NCI-H82 treated with DMSO at 0.1 percent for 48 hours (cell line): ENCODE measurements around the gene ZBTB47.
A peak's percentile ranks its signal among the peaks of the same experiment; 100 is the strongest.

ENCODE experiments used
- DNase-seq: peaks from one replicate; lab custom pipeline; 2025; ENCODE audit not compliant: unreplicated experiment; lab: John Stamatoyannopoulos, UW

The ZBTB47 gene

DNA sequence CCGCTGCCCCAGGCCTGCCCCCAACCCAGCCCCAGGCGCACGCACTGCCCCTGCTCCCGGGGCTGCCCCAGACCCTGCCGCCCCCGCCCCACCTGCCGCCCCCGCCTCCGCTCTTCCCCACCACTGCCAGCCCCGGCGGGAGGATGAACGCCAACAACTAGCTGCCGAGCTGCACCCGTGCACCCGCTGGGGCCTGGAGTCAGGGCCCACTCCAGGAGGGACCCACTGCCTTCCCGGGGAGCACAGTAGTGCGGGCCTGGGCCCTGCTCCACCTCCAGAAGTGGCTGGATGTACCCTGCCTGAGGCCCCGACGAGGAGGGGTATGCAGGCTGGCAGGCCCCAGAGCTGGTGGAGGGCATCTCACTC lies 10.9 kb downstream of the ZBTB47 start:
- DNase-seq, result no peak

DNA sequence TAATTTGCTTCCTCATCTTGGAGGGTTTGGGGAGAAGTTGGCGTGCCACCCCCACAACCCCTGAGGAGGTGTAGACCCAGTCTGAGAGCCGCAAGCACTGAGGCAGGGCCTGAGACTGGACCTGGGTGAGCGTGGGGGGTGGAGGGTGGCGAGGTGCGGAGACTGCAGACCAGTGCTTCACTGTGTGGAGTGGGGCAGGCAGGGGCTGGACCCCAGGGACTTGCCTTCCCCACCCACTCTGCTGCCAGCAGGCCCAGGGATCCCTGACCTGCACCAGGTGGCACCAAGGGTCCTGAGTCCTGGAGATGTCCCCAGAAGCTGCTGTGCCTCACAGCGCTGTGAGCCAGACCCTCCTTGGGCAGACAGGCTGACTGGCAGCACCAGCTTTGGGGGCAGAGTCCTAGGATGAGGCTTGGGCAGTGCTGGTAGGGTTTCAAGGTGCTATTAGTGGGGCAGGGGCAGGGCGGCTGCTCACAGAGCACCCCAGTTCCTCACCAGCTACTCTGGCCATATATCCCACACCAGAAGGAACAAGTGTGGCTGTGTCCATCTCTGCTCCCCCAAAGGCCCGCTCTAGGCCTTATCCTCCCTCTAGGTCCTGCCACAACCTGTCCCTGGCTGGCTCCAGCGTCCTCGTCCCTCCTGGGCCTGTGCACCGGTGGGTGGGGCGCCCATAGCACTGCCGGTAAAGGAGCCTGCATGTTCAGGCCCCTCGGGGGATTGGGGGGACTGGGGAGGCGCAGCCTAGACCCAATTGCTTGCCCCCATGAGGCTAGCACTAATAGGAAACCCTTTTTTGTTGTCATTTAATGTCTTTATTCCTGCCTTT lies 11.8 kb downstream of the ZBTB47 start:
- DNase-seq, result no peak

DNA sequence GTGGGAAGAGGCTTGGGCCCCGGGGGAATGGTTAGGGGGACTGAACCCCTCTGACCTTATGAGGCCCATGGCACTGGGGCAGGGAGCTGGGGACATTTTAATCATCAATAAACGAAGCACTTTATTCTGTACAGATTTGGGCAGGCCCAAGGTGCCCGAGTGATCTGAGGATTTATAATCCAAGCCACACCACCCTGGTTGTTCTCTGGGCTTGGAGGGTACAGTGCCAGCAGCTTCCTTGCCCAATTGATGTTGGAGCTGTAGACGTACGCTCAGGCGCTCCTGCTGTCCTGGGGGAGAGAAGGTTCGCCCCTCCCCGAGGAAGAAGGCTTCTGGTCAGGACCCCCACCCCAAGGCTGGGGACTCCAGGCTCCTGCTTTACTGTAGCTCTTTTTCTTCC lies 12.5 kb downstream of the ZBTB47 start:
- DNase-seq, result no peak

DNA sequence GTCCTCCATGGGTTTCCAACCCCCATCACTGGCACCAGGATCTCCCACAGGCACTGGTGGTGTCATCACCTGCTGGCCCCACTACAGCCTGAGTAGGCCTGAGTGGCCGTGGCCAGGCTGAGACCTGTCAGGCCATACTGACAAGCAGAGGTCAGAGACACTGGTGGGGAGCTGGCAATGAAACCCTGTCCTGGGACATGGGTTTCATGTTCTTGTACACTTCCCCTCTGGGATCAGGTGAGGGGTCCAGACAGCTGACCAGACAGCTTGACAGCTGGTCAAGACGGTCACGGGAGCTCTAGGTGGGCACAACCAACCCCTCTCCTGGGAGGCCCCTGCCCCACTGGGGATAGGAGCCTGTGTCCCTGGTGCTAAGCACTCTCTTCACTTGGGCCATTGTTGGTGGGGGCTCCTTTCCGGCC lies 13.1 kb downstream of the ZBTB47 start:
- DNase-seq, result no peak

DNA sequence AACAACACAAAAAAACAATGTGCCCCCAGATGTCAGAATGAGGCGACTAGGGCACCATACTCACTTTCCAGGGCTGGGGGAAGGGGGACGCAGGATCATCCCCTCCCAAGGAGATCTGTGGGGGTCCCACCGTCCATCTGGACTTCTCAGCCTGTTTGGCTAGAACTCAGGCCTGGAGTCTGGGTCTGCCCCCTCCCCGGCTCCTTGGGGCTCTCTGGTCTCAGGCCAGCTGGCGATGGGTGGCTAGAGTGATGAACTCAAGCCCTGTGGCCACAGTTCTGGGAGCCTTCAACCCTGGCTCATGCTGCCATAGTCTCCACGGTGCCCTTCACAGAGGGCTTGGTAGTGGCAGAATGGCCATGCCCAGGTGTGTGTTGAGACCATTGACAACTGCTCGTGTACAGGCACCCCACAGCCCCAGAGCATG lies 13.6 kb downstream of the ZBTB47 start:
- DNase-seq, result no peak

DNA sequence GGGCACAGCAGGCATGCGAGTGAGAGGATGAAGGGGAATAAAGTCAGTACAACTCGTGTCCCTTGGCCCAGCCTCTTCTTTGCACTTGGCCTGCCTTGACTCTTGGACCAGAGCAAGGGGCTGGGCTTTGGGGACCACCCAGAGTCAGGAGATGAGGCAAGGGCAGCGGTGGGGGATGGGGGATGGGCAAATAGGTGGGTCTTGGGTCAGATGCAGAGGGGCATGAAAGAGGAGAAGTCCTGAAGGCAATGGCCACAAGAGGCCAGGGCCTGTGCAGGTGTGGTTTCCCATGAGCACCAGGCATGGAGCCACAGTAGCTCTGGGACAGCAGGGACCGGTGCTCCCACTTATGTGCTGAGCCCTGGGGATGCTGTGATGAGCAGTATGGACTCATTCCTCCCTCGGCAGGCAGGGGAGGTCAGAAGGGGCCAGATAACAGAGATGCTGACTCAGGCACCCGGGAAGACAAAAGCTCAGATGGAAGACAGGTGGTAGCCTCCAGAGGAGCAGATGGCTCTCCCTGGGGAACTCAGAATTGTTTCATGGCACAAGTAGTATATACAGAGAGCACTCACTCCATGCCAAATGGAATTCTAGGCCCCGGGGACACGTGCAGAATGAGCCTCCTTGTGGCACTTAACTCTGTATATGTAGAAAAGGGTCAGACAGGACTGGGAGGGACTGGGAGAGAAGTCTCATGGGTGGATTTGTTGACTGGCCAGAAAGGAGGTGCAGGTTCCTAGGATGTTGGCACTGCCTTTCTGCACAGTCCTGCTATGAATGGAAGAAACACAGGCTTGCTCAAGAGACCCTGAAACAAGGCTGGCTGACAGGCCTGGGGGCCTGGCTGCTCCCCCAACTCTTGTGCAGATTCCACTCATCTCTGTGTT lies 14.3 kb downstream of the ZBTB47 start:
- peak; percentile 71 for DNase-seq

DNA sequence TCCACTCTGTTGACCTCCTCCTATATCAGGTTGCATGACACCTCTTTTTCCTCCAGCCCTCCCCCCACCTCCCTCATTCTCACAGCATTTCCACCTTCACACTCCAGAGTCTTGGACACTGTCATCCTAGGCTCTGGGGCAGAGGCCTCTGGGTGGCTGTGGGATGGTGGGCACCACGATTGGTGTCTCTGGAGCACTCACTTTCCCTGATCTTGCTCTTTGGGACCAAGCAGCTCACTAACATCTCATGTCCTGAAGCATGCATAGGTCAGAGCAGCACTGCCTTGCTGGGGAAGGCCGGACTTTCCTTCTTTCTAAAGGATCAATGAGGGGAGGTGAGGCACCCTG lies 14.9 kb downstream of the ZBTB47 start:
- no peak for DNase-seq

DNA sequence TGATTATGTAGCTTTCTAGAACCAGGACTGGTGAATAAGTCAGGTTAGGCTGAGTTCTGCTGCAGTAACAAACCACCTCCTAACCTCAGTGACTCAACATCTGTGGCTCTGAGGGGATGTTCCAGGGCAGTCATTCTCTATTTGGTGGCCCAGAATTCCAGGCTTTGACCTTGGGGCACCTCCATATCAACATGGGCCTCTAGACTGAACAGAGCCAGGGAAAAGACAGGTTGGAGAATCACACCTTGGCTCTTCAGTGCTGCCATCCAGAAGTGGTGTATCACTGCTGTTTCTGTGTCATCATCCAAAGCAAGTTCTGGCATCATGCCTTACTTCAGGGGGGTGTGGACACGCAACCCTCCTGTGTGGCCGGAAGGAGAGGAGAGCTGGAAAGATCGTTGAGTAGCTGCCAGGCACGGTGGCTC lies 15.3 kb downstream of the ZBTB47 start:
- no peak for DNase-seq

DNA sequence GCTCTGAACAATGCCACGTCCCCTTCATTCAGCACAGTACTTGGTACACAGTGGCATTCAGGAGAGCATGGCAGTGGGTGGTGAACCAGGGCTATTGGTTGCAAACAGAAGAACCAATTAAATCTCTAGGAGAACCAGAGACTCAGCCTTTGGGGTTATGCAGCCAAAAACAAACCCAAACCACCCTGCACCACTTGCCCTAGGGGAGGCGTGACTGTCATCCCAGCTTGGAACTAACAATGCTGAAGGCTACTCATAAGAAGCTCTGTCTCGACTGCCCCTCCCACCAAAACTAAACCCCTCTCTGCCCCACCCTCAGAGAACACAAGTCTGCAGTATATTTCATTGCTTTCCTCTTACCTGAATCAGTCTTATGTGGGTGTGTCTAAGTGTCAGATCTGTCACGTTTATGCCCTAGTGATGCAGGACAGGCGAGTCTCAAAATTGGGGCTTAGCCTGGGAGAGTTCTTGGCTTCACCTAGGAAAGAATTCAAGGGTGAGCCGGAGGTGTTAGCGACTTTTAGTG lies 16.6 kb downstream of the ZBTB47 start:
- no peak for DNase-seq

DNA sequence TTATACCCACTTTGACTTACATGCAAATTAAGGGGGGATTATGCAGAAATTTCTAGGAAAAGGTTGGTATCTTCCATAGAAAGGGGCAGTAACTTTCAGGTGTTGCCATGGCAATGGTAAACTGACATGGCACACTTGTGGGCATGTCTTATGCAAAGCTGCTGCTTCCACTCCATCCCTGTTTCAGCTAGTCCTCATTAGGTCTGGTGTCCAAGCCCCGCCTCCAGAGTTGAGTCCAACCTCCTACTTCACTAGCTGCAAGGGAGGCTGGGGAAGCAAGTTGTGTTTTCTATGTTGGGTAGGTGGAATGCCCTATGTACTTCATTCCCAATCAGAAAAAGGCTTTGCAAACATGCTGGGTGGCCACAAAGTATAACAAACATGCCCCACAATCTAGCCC lies 17.2 kb downstream of the ZBTB47 start:
- no peak for DNase-seq

DNA sequence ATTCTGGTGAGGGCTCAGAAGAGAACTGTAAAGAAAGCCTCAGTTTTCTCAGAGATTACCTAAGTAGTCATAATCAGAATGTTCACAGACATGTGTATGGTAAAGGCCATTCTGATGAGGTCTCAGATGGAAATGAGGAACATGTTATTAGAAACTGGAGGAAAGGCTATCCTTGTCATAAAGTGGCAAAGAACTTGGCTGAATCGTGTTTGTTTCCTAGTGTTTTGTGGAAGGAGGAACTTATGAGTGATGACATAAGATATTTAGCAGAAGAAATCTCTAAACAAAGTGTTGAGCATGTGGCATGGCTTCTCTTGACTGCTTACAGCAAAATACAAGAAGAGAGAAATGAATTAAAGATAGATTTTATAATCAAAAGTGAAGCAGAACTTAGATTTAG lies 19.0 kb downstream of the ZBTB47 start:
- DNase-seq, result no peak

DNA sequence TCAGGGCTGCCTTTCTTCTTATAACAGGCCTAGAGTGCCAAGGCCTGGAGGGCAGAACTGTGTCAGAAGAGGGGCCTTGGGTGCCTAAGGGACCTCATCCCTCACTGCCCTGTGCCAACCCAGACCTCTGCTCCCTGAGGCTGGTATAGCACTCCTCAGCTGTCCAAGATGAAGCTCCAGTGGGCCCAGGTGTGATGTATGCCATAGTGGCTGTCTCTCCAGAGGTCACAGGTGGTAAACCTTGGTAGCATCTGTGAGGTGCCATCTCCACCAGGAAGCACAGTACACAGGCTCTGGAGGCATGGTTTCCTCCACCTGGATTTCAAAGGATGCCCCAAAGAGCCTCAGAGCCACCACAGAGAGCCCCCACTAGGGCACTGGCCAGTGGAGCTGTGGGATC lies 19.6 kb downstream of the ZBTB47 start:
- no peak for DNase-seq

DNA sequence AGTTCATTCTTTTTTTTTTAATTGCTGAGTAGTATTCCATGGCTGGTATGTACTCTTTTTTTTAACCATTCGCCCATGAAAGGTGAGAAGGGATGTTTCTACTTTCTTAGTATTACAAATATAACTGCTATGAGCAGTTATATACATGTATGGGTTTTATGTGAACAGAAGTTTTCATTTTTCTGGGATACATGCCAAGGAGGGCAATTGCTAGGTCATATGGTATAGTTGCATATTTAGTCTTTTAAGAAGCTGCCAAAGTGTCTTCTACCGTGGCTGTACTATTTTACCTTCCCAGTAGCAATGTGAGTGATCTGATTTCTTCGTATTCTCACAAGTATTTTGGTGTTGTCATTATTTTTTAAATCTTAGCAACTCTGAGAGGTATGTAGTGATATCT lies 20.6 kb downstream of the ZBTB47 start:
- DNase-seq, result no peak

DNA sequence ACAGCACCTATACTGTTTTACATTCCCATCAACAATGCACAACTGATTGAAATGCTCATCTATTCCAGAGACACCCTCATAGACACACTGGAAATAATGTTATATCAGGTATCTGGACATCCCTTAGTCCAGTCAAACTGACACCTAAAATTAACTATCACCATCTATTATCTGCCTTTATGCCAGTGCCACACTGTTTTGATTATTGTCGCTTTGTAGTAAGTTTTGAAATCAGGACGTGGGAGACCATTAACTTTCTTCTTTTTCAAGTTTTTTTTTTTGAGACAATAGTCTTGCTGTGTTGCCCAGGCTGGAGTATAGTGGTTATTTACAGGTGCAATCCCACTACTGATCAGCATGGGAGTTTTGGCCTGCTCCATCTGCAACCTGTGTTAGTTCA lies 22.4 kb downstream of the ZBTB47 start:
- no peak for DNase-seq

DNA sequence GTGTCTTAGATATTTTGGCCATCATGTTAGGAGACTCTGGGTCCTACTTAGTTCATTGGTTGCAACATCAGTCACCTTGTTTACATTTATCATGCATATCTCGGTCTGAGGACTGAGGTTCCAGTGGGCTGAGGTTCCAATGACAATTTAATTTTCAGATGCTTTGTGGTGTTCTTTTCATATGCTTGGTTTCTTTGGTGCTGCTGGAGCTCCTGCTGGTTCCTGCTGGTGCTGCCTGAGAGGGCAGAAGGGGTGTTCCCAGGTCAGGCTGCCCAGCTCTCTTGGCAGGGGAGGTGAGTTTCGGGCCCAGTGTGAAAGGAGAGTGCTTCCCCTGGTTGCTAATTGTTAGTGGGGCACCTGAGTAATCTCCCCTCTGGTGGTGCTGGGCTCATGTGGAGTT lies 24.9 kb downstream of the ZBTB47 start:
- no peak for DNase-seq

DNA sequence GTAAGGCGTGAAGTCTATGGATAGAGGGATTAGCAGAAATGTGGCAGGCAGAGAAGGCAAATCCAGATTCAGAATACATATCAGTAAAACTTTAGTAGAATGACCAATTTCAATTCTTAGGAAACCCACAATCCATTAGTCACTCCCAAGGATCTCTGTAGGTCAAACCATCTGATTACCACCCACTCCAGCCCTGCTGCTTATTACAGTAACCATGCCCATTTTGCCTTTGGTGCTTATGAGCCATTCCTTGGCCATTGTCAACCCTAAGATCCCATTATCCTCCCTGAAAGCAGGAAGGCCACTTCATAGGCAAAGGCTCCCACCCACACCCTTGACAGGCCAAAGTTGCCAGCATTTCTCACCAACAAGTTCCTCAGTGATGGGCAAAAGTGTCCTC lies 26.8 kb downstream of the ZBTB47 start:
- no peak for DNase-seq

DNA sequence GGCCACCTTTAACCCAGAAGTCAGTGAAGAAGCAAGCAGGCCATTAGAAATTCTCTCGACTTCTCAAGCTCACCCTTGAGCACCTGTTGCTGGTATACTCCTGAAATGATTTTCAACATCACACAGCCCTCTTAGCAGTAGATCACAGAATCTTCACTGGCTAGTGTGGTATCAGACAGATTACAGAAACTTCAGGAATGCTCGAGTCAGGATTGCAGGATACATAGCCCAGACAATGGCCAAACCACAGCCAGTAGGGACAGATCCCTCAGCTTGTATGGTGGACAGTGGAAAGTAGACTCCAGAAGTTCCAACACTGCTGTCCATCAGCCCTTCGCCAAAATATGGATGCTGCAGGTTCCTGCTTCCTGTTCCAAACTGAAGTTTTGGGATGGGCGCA lies 27.3 kb downstream of the ZBTB47 start:
- no peak for DNase-seq

DNA sequence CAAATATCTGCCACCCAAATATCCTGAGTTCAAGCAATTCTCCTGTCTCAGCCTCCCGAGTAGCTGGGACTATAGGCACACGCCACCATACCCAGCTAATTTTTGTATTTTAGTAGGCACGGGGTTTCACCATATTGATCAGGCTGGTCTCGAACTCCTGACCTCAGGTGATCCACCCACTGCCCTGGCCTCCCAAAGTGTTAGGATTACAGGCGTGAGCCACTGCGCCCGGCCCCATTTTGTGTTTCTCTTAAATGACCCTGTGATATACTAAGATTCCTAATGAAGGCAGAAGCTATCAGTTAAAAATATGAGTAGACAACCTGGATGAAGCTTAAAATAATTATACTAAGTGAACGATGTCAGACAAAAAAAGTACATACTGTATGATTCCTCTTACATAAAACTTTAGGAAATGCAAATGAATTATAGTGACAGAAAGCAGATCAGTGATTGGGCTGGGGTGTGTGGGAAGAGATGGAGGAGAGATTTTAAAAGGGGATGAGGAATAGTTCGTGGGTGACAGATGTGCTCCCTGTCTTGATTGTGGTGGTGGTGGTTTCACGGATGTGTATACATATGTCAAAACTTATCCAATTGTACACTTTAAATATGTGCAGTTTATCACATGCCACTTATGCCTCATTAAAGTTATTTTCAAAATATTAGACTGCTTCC lies 28.0 kb downstream of the ZBTB47 start:
- no peak for DNase-seq

DNA sequence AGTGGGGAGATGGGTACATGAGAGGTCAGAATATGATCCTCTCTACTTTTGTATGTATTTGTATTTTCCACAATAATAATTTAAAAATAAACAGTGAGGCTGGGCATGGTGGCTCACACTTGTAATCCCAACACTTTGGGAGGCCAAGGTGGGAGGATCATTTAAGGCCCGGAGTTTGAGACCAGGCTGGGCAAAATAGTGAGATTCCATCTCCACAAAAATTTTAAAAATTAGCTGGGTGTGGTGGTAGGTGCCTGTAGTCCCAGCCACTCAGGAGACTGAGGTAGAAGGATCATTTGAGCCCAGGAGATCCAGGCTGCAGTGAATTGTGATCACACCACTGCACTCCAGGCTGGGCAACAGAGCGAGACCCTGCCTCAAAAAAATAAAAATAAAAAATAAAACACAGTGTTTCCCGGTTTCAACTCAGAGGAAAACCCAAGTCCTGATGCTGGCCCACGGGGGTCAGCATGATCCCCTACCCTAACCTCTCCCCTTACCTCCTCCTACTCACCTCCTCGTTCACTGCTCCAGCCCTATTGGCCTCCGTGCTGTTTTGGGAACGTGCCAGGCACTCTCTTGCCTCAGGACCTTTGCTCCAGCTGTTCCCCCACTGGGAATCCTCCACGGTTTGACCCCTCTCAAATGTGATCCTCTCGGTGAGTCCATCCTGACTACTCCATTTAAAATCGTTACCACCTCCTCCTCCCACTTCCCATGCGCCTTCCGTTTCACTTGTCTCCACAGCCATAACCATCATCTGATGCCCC lies 29.0 kb downstream of the ZBTB47 start:
- DNase-seq, result no peak

DNA sequence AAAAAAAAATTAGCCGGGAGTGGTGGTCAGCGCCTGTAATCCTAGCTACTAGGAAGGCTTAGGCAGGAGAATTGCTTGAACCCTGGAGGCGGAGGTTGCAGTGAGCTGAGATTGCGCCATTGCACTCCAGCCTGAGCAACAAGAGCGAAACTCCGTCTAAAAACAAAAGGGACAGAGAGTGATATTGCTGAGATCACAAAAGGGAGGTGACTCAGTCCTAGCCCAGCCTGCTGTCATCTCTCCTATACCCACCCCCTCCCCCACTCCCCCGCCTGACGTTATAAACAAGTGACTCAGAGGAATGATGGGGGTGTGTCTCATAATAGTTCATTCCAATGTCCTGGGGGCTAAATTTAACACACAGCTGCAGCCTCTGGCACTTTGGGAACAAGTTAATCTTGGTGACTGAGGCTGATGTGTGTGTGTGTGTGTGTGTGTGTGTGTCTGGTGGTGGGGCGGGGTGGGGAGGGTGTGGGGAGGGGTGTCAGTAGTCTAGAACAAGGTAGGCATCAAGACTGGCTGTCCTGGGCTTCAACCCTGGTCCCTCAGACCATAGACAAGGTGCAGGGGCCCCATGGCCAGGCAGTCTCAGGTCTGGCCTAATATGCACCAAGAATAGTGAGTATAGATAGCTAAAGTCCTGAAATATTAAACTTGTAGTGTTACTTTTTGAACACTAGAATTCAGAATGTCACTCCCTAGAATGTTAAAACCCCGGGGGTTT lies 30.5 kb downstream of the ZBTB47 start:
- DNase-seq, result no peak
